ENCODE measurements around the gene CNN3.

CNN3 gene

DNA sequence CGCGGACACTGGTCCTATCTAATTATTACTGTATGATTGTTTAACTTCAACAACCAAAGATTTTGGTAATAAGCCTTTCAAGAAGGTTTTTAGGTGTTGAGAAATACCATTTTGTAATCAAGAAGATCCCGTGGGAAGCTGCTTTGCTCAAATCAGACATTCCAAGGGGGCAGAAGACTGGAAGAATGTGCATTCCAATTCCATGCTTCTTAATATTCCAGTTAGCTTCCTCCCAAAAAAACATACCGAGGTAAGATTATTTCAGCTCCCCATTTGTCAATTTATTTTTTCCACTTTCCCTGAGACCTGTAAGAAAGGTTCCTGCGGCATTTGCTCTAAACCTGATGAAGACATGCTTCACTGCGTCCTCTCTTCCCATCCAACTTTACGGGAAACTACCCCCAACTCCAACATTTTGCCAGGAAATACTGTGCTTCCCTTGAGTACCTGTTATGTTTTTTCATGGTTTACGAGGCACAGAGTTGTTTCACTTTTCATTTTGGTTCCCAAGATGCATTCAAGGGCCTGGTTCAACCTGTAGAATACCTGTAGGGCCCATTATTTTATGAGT, 4.1 kb downstream of the CNN3 start:
- no peak for DNase-seq

- no peak for DNase-seq
Measured at GRCh38 chr1:94921977-94922376, 4.9 kb downstream of the CNN3 start.

GRCh38 chr1:94920061-94920460, 6.8 kb downstream of the CNN3 start:
- no peak for DNase-seq

GRCh38 chr1:94919241-94920030, 7.5 kb downstream of the CNN3 start:
- DNase-seq, result no peak

- no peak for DNase-seq
Measured at GRCh38 chr1:94917251-94917650, 9.7 kb downstream of the CNN3 start.

GRCh38 chr1:94912263-94913184, 14.4 kb downstream of the CNN3 start:
- DNase-seq, result no peak

- no peak for DNase-seq
Measured at GRCh38 chr1:94909486-94909885, 17.4 kb downstream of the CNN3 start.

- DNase-seq, result no peak
Measured at GRCh38 chr1:94908965-94909364, 17.9 kb downstream of the CNN3 start.

- DNase-seq, result no peak
Measured at GRCh38 chr1:94908190-94908589, 18.7 kb downstream of the CNN3 start.

- DNase-seq, result no peak
Measured at GRCh38 chr1:94907136-94907535, 19.8 kb downstream of the CNN3 start.

DNA sequence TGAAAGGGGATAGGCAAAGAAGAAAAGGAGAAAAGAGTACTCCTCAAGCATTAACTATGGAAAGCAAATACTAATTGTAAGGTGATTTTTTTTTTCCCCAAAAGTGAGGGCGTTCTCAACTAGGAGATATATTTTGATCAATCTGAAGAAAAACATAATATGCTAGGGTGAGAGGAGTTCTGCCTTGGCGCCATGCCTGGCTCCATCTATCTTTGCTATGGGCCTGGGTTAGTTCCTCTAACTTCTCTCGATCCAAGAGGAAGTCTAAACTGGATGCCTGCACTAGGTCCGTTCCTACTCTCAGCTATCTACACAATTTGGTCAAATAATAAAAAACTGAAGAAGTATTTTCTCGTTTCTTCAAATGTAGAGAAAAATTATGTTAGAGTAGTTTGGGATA, 20.5 kb downstream of the CNN3 start:
- DNase-seq, result no peak

DNA sequence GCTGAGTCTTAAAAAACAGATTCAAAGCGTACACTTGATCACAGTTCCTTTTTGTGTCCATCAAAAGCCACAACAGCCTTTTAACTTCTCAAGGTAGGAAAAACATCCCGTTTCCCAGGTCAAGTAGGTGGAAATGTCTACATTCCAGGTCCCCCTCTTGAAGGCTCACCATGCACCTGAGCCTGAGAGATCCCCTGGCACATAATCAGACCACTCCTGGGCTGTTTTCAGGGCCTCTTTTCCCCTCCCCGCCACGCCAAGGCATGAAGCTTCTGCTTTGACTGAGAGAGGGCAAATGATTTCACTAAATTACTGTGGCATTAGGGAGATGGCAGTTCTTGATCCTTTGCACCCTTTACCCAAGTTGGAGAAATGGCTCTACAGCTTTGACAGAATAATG, 21.7 kb downstream of the CNN3 start:
- DNase-seq, result no peak

- DNase-seq, result no peak
Measured at GRCh38 chr1:94903280-94904009, 23.5 kb downstream of the CNN3 start.

DNA sequence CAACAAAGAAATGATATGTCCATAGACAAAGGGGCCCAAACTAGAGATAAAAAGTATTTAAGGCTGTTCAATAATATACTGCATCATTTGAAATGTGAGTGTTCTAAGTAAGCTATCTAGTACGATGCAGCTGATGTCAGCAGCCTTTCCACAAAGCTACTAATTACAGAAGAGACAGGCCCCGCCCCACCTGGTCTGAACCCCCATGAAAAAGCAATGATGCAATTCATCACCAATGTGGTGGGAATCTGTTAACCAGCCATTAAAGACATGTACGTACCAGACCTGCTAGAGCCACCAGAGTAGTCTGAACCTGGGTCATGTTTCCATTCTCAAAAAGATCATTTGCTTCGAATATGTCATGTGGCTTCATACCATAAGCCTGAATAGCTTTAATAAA, 25.1 kb downstream of the CNN3 start:
- no peak for DNase-seq

DNA sequence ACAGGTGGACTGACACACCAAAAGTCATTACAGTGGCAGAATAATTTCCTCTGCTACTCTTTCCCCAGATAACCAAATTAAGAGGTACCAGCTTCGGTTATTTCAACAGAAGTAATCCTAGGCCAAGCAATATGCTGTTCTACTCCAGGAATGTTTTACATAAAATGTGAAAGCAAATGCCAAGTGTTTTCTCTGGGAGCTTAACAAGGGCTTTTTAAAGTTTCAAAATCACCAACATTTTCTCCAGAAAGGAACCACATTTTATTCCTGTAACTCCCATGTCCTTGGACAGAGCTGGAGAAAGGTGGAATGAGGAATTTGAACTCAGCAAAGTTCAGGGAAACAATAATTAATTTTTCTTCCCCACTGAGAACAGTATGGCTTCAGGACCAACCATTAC, 27.2 kb downstream of the CNN3 start:
- no peak for DNase-seq

GRCh38 chr1:94898491-94899385, 28.2 kb downstream of the CNN3 start:
- no peak for DNase-seq

- no peak for DNase-seq
Measured at GRCh38 chr1:94895518-94895917, 31.4 kb downstream of the CNN3 start.

DNA sequence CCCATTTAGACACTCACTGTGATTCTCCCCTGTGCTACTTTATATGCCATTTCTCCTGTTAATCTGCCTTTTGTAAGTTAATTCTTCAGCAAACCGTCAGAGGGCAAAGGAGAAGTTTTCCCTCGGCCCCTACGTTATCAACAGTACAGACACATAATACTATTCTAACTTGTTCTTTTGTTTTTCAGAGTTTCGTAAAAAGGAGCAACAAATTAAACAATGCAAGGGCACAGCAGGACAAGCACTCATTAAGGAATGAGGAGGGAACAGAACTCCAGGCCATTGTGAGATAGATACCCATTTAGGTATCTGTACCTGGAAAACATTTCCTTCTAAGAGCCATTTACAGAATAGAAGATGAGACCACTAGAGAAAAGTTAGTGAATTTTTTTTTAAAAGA, 32.3 kb downstream of the CNN3 start:
- DNase-seq, result no peak

DNA sequence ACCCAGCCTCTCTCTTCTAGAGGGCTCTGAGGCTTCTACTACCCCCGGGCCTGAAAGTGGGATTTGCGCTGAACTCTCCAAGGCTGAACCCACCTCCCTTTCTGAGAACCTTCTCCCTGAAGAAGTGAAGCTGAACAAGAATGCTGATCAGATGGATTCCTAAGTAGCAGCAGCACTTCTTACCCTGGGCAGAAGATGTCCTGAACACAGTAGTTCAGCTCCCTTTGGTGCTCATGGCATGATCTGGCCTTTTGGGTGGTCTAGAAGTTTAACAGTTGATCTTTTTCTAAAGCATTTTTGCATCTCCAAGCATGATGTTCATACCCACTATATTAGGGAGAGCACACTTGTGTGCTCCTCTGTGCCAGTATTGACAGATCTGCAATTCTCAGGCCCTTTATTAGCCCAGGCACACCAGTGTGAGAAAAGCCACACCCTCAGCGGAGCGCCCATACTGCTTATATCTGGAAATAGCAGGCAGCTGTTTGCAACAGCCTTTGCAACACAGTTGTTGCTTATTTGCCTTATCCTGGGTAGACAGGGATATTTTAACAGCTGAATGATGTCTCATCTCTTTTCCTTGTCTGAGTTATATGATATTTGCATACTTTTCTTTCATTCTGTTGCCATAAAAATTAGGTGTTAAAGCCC, 34.2 kb downstream of the CNN3 start:
- no peak for DNase-seq

- no peak for DNase-seq
Measured at GRCh38 chr1:94888201-94888600, 38.7 kb downstream of the CNN3 start.

- DNase-seq, result no peak
Measured at GRCh38 chr1:94887603-94888171, 39.2 kb downstream of the CNN3 start.
